ENCODE data around the gene KCNJ11. TPM values are rescaled to one million over a fixed set of nuclear protein-coding genes. Genes with fewer than 3 reads are reported as not detected.

The KCNJ11 gene
- total and polyA plus RNA-seq, 2 experiments from 2014 or later: 0.31 to 10.5 TPM

- Histone ChIP-seq H3K36me3 (replicated peaks; ENCODE audit: insufficient read depth, low read depth) (no peaks in the 10 kb centered on the region), H4K20me1 (ENCODE audit: insufficient read depth, poor library complexity, severe bottlenecking) (no peaks in the 10 kb centered on the region), H3K27ac (no peak overlapping the region), H3K4me2 (no peak overlapping the region), H3K79me2 (no peaks in the 10 kb centered on the region), H3K4me3 (no peak overlapping the region), H3K9me2 (replicated peaks; ENCODE audit: insufficient read depth) (no peaks in the 10 kb centered on the region), H3K27me3 (no peaks in the 10 kb centered on the region), H3K4me1 (ENCODE audit: insufficient read depth) (no peaks in the 10 kb centered on the region), H2AFZ (no peak overlapping the region), H3K9me3 (ENCODE audit: low read depth) (peaks cover 15% of the 10 kb centered on the region)
- TF ChIP-seq EZH2 (IDR thresholded peaks at IDR 0.05; ENCODE audit: borderline replicate concordance) (no peak), EZH2phosphoT487 (IDR thresholded peaks at IDR 0.05; ENCODE audit: low read depth, severe bottlenecking, unreplicated experiment) (no peak)
- TF ChIP-seq, protein P1, sequence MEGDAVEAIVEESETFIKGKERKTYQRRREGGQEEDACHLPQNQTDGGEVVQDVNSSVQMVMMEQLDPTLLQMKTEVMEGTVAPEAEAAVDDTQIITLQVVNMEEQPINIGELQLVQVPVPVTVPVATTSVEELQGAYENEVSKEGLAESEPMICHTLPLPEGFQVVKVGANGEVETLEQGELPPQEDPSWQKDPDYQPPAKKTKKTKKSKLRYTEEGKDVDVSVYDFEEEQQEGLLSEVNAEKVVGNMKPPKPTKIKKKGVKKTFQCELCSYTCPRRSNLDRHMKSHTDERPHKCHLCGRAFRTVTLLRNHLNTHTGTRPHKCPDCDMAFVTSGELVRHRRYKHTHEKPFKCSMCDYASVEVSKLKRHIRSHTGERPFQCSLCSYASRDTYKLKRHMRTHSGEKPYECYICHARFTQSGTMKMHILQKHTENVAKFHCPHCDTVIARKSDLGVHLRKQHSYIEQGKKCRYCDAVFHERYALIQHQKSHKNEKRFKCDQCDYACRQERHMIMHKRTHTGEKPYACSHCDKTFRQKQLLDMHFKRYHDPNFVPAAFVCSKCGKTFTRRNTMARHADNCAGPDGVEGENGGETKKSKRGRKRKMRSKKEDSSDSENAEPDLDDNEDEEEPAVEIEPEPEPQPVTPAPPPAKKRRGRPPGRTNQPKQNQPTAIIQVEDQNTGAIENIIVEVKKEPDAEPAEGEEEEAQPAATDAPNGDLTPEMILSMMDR (IDR thresholded peaks at IDR 0.05; ENCODE audit: poor library complexity): no peak
- WGBS (ENCODE audit: low lambda C conversion rate, missing lambda C conversion rate): 83% methylated on average over 2 of the region's 2 CpGs
- no peak for DNase-seq (ENCODE audit: low spot score)
Measured at GRCh38 chr11:17369684-17370243, 18.7 kb downstream of the KCNJ11 start.

DNA sequence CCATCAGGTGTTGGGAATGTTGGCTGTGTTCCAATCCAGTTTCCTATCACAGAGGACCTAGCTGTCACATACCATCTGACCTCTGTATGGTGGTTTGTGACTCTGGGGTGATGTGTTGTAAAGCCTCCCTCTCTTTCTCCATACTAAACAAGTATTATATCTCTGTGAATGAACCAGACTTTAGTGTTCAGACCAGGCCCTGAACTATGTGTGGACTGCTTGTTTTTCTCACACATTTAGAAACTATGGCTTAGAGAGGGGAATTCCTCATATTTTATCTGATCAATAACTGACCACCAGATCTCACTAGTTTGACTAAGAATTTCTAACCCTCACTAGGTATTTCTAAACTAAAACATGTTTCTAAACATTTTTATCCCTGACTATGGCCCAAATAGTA, 19.4 kb downstream of the KCNJ11 start:
- H3K27ac ChIP-seq: no peak overlapping the region
- H3K27me3 ChIP-seq: no peaks in the 10 kb centered on the region
- H3K4me1 ChIP-seq (ENCODE audit: insufficient read depth): no peaks in the 10 kb centered on the region
- no peaks in the 10 kb centered on the region for H4K20me1 ChIP-seq (ENCODE audit: insufficient read depth, poor library complexity, severe bottlenecking)
- no peak overlapping the region for H3K4me3 ChIP-seq
- no peak for DNase-seq (ENCODE audit: low spot score)
- no peaks in the 10 kb centered on the region for H3K36me3 ChIP-seq (replicated peaks; ENCODE audit: insufficient read depth, low read depth)
- peaks cover 15% of the 10 kb centered on the region for H3K9me3 ChIP-seq (ENCODE audit: low read depth)
- no peak for TF ChIP-seq EZH2 (IDR thresholded peaks at IDR 0.05; ENCODE audit: borderline replicate concordance)
- TF ChIP-seq, protein P1 (IDR thresholded peaks at IDR 0.05; ENCODE audit: poor library complexity): no peak
- no peak for TF ChIP-seq EZH2phosphoT487 (IDR thresholded peaks at IDR 0.05; ENCODE audit: low read depth, severe bottlenecking, unreplicated experiment)
- H3K9me2 ChIP-seq (replicated peaks; ENCODE audit: insufficient read depth): no peaks in the 10 kb centered on the region
- no peak overlapping the region for H2AFZ ChIP-seq
- no peak overlapping the region for H3K4me2 ChIP-seq
- H3K79me2 ChIP-seq: no peaks in the 10 kb centered on the region

DNA sequence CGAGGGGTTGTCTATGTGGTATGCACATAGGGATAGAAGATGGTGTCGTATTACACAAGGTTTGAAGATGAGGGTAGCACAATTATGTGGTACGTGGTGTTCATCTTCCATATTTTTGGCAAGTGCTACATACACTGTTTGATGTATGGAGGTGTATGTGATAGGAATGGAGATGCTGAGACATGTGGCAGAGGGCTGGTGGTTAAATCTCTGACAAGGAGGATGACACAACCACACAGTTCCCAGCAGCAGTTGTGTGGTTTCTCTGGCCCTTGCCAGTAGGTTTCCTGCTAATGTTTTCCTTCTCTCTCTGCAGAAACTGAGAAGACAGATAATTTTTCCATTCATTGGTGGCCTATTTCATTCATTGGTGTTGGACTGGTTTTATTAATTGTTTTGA, 19.9 kb downstream of the KCNJ11 start:
- 87% methylated on average over 3 of the region's 3 CpGs for WGBS (ENCODE audit: low lambda C conversion rate, missing lambda C conversion rate)
- H3K36me3 ChIP-seq (replicated peaks; ENCODE audit: insufficient read depth, low read depth): no peaks in the 10 kb centered on the region
- TF ChIP-seq EZH2phosphoT487 (IDR thresholded peaks at IDR 0.05; ENCODE audit: low read depth, severe bottlenecking, unreplicated experiment) (no peak), EZH2 (IDR thresholded peaks at IDR 0.05; ENCODE audit: borderline replicate concordance) (no peak)
- TF ChIP-seq, protein P1 (IDR thresholded peaks at IDR 0.05; ENCODE audit: poor library complexity): no peak

More for the DNA sequence above, 19.9 kb downstream of the KCNJ11 start:
- Histone ChIP-seq H3K9me3 (ENCODE audit: low read depth) (peaks cover 15% of the 10 kb centered on the region), H3K27me3 (no peaks in the 10 kb centered on the region), H3K4me1 (ENCODE audit: insufficient read depth) (no peaks in the 10 kb centered on the region), H3K4me2 (no peak overlapping the region), H3K79me2 (no peaks in the 10 kb centered on the region), H3K9me2 (replicated peaks; ENCODE audit: insufficient read depth) (no peaks in the 10 kb centered on the region), H3K4me3 (no peak overlapping the region), H4K20me1 (ENCODE audit: insufficient read depth, poor library complexity, severe bottlenecking) (no peaks in the 10 kb centered on the region), H2AFZ (no peak overlapping the region), H3K27ac (no peak overlapping the region)
- no peak for DNase-seq (ENCODE audit: low spot score)
